Prostate gland (tissue), 2 donors: ENCODE results near the gene CCDC70.

ENCODE experiments used
- CTCF ChIP-seq, 4 experiments: fragments of 200-600 bp in 2 of 4; fragments of 450-650 bp in 2 of 4; sonication (generic) in 2 of 4; IDR thresholded peaks; 1 replicate in 3 of 4; 2 replicates in 1 of 4; pipeline ENCODE4 v1.5.1; 2016 to 2019; ENCODE audit warnings: antibody characterized with exemption in 4 of 4, mild to moderate bottlenecking in 2 of 4, moderate library complexity in 2 of 4
- POLR2A ChIP-seq: fragments of 450-650 bp; IDR thresholded peaks from one replicate; pipeline ENCODE4 v1.6.1; 2016; ENCODE audit warnings: antibody characterized with exemption, mild to moderate bottlenecking
- POLR2AphosphoS5 ChIP-seq: sonication (generic); formaldehyde crosslinking; IDR thresholded peaks from one replicate; pipeline ENCODE4 v1.6.1; 2017; ENCODE audit warnings: antibody characterized with exemption

- no peak for TF ChIP-seq POLR2A
- no peak for TF ChIP-seq CTCF (IDR thresholded peaks at IDR 0.05)
- TF ChIP-seq POLR2AphosphoS5, result no peak
Measured at GRCh38 chr13:51818276-51818675, 43.5 kb upstream of the CCDC70 start.
